Activated CD4-positive, alpha-beta T cell treated with anti-CD3 and anti-CD28 coated beads for 36 hours (primary cell): ENCODE data around the gene EME1. TPM values are rescaled to one million over a fixed set of nuclear protein-coding genes. Genes with fewer than 3 reads are reported as not detected.
"Not testable (repeated sequence)": the region's sequence is repeated elsewhere in the genome, so short reads cannot be mapped to it uniquely, and the experiment has no call there.

ENCODE experiments used
- ATAC-seq: fragments of 200-7000 bp; cut with Tn5 transposase; one replicate; pipeline ENCODE4 v1.10.0; 2021; ENCODE audit warnings: mild to moderate bottlenecking, moderate library complexity
- CTCF ChIA-PET: fragments of 350-600 bp; sonication (Branson Sonifier 250); formaldehyde crosslinking; loops from one replicate; lab custom pipeline; 2021; ENCODE audit warnings: antibody characterized with exemption; lab: Charles Lee
- POLR2A ChIA-PET: fragments of 350-600 bp; sonication (Branson Sonifier 250); formaldehyde crosslinking; loops from one replicate; lab custom pipeline; 2021; ENCODE audit warnings: antibody characterized with exemption, inconsistent platforms; lab: Charles Lee
- DNase-seq: peaks from one replicate; pipeline ENCODE4 v3.0.0-alpha.2; 2020
- H3K27ac Mint-ChIP-seq: one replicate; pipeline ENCODE4 v1.8.0; 2021; ENCODE audit warnings: mixed read lengths
- H3K27me3 Mint-ChIP-seq: one replicate; pipeline ENCODE4 v1.8.0; 2021; ENCODE audit warnings: mixed read lengths
- H3K36me3 Mint-ChIP-seq: one replicate; pipeline ENCODE4 v1.8.0; 2021; ENCODE audit warnings: low read depth, mixed read lengths
- H3K4me1 Mint-ChIP-seq: one replicate; pipeline ENCODE4 v1.8.0; 2021; ENCODE audit warnings: mixed read lengths
- H3K4me3 Mint-ChIP-seq: one replicate; pipeline ENCODE4 v1.8.0; 2021; ENCODE audit warnings: mild to moderate bottlenecking, moderate library complexity, mixed read lengths
- H3K9me3 Mint-ChIP-seq: one replicate; pipeline ENCODE4 v1.8.0; 2021; ENCODE audit warnings: low read depth, mixed read lengths
- intact Hi-C, 2 experiments: fragments of 100-400 bp; cut with DNase I in 1 of 2; cut with micrococcal nuclease in 1 of 2; formaldehyde crosslinking; loops; one replicate each; pipeline versions ENCODE4 v1.14.2 to v1.15.1; 2022 to 2024; cut with DNase I, micrococcal nuclease
- total RNA-seq, 2 experiments: library from RNA; stranded (reverse); gene quantifications; one replicate each; pipeline ENCODE4 v1.2.3, GENCODE V29; 2021

EME1 gene
- total RNA-seq, 2 experiments from 2014 or later, result 38.3 to 40.8 TPM

DNA sequence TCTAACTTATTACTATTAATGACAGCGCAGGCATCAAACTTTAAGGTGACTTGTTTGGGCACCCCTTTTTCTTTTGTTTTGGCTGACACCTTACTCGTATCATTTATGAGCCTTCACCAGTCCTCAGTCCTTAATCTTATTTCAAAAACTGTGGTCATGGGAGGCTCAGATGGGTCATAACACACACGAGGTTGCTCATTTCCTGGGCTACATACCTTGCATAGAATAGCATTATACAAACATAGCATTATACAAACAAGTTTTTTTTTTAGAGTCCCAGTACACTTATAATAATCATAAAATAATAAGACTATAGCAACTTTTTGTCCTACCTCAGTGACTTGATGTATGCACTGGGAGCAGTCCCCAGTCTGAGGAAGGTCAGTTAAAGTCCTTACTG lies 41.8 kb downstream of the EME1 start:
- CTCF ChIA-PET, result interaction anchor here (2.7 kb wide), 1 partner anchor 17 kb away, joined by 11 read pairs; the partner anchor contains the start of gene LRRC59
- H3K9me3 Mint-ChIP-seq, result peaks cover 2% of the 10 kb centered on the region
- intact Hi-C loops, result no loop called here
- H3K36me3 Mint-ChIP-seq, result no peaks in the 10 kb centered on the region
- no peak overlapping the region for H3K4me3 Mint-ChIP-seq
- DNase-seq (no peak), ATAC-seq (no peak)
- H3K4me1 Mint-ChIP-seq, result no peaks in the 10 kb centered on the region
- H3K27ac Mint-ChIP-seq, result no peak overlapping the region
- H3K27me3 Mint-ChIP-seq, result peaks cover 5% of the 10 kb centered on the region
- POLR2A ChIA-PET, result no interaction called here

DNA sequence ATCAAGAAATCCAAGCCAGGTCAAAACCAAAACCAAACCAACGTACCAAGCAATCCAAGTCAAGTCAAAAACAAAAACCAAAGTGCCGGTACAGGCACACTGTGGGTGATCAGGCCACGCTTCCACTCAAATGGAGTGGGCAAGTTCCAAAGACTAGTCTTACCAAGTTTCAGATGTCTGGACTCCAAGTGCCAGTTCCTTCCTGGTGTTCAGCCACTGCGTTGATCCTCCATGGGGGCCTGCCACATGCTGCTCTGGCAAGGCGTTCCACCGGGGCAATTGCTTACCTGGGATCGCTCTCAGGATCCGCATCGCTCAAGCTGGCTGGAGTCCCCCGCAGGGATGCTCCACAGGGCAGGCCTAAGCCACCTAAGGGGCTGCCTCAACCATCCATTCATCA lies 46.5 kb downstream of the EME1 start:
- H3K4me1 Mint-ChIP-seq, result peaks cover 15% of the 10 kb centered on the region
- intact Hi-C loops, H3K27ac Mint-ChIP-seq, ATAC-seq, POLR2A ChIA-PET, DNase-seq, H3K27me3 Mint-ChIP-seq, H3K9me3 Mint-ChIP-seq, H3K36me3 Mint-ChIP-seq, H3K4me3 Mint-ChIP-seq: not testable (repeated sequence)
- CTCF ChIA-PET, result interaction anchor here (0.9 kb wide), 1 partner anchor 22 kb away, joined by 3 read pairs; the partner anchor contains the start of gene LRRC59

DNA sequence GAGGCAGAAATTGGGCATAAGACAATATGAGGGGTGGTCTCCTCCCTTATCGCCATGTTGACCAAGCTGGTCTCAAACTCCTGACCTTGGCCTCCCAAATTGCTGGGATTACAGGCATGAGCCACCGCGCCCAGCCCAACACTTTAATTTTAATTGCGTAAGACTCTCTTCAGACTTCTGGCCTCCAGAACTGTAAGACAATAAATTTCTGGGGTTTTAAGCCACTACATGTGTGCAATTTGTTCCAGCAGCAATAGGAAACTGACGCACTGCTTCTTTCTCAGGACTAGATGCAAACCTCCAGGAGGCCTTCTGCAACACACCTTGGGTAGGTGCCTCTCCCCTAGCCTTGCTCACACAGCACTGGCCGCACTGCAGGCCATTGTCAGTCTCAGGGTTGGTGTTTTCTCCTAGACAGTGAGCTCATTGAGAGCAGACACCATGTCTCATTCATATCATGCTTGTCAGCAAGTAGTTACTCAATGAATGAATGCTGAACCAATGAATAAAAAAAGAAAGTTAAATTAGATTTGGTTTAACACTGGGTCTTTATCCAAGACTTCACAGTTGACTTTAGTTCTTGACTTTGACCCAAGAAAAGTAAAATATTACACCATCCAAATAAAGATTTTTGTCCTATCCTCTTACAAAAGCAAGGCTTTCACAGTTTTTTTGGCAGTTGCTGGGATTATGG lies 47.5 kb downstream of the EME1 start:
- no peak for DNase-seq

DNA sequence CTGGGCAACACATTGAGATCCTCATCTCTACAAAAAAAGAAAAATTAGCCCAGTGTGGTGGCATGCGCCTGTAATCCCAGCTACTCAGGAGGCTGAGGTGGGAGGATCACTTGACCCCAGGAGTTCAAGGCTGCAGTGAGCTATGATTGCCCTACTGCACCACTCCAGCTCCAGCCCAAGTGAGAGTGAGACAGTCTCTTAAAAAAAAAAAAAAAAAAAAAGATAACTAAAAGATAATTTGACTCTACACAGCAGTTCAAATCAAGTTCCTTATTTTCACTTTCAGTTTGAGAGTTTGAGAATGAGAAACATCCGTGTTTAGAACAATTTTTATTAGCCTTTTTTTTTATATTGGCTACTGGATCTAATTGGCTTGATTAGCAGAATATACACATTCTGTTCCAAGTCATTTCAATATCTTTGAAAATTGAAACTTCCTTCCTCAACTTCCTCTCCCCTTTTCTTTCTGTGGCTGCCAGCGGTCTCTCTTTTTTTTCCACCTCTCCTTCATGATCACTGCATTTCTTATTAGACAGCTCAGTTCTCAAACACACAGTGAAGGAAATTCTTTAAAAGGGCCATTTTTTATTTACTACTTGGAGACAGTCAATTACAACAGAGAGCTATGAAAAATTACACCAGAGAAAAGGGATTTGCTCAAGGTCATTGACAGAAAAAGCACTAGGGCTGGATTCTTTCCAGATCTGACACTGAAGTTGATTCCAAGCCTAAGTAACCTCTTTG lies 48.5 kb downstream of the EME1 start:
- POLR2A ChIA-PET, result interaction anchor here (0.6 to 1.0 kb wide), 5 partner anchors 24 to 633 kb away, joined by 3 to 4 read pairs (median 3); partner anchors contain the start of genes KAT7, LRRC59 and TOB1
- intact Hi-C loops, result loop anchor here in 1 of 2 experiments (1.0 kb wide), 1 partner anchor 24 kb away; the partner anchor contains the start of gene LRRC59

More for the DNA sequence above, 47.5 kb downstream of the EME1 start:
- ChIA-PET POLR2A (interaction anchor here (0.6 to 0.7 kb wide), 3 partner anchors 74 to 632 kb away, joined by 3 to 4 read pairs (median 3); partner anchors contain the start of gene KAT7), CTCF (interaction anchor here (0.6 to 2.3 kb wide), 4 partner anchors 23 to 270 kb away, joined by 3 to 16 read pairs (median 3); partner anchors contain the start of genes LRRC59 and PPP1R9B)
- H3K36me3 Mint-ChIP-seq, result no peaks in the 10 kb centered on the region
- H3K9me3 Mint-ChIP-seq, result peaks cover 2% of the 10 kb centered on the region
- H3K4me1 Mint-ChIP-seq, result peaks cover 19% of the 10 kb centered on the region
- ATAC-seq, result no peak
- intact Hi-C loops, result loop anchor here in 1 of 2 experiments (1.0 kb wide), 1 partner anchor 23 kb away; the partner anchor contains the start of gene LRRC59
- H3K4me3 Mint-ChIP-seq, result no peak overlapping the region
- no peaks in the 10 kb centered on the region for H3K27me3 Mint-ChIP-seq
- peak overlapping the region; percentile 88 for H3K27ac Mint-ChIP-seq

DNA sequence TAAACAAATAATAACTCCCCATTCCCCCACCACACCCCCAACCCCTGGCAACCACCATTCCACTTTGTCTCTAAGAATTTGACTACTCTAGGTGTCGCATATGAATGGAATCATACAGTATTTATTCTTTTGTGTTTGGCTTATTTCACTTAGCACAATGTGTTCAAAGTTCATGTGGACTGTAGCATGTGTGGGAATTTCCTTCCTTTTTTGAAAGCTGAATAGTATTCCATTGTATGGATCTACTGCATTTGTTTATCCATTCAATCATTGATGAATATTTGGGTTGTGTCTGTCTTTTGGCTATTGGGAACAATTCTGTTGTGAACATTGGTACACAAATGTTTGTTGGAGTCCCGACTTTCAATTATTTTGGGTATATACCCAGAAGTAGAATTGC lies 49.7 kb downstream of the EME1 start:
- DNase-seq, result no peak
- Mint-ChIP-seq H3K4me3 (no peak overlapping the region), H3K9me3 (peaks cover 2% of the 10 kb centered on the region), H3K36me3 (no peaks in the 10 kb centered on the region), H3K27ac (no peak overlapping the region), H3K4me1 (peaks cover 33% of the 10 kb centered on the region), H3K27me3 (no peaks in the 10 kb centered on the region)
- ATAC-seq, result no peak
- ChIA-PET POLR2A (no interaction called here), CTCF (interaction anchor here (0.6 to 2.3 kb wide), 2 partner anchors 25 to 56 kb away, joined by 3 to 16 read pairs; partner anchors contain the start of gene LRRC59)
- intact Hi-C loops, result no loop called here

More for the DNA sequence above, 48.5 kb downstream of the EME1 start:
- DNase-seq (peak; percentile 17), ATAC-seq (peak; percentile 63)
- peaks cover 22% of the 10 kb centered on the region for H3K4me1 Mint-ChIP-seq
- peak overlapping the region; percentile 61 for H3K4me3 Mint-ChIP-seq
- H3K27ac Mint-ChIP-seq, result peak overlapping the region; percentile 88
- H3K36me3 Mint-ChIP-seq, result no peaks in the 10 kb centered on the region
- CTCF ChIA-PET, result interaction anchor here (0.5 to 2.3 kb wide), 5 partner anchors 24 to 1983 kb away, joined by 3 to 16 read pairs (median 4); partner anchors contain the start of genes LRRC59 and PPP1R9B
- H3K27me3 Mint-ChIP-seq, result no peaks in the 10 kb centered on the region
- peaks cover 2% of the 10 kb centered on the region for H3K9me3 Mint-ChIP-seq

DNA sequence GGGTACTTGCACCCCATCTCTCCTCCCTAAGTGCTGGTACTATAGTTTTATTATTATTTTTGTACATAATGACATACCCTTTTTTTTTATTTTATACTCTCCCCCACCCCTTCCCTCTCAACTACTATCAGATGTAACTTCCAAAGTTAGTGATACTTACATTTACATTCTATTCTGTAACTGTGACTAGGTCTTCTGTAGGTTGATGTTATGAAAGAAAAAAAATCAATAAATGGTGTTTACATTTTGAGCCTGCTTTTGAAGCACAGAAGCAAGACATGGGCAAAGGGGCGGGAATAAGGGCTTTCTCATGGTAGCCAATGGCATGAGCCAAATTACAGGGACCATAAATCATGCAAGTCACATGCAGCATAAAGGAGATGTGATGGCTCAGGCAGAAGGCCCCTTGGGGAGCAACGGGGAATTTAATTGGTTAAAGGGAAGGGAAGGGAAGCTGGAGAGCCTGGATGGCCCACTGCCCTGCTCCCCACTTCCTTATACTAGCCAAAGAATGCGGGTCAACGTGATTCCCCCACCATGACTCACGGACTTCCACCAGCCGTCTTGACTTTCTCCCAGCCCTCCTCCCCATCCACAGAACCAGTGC lies 50.6 kb downstream of the EME1 start:
- H3K4me3 Mint-ChIP-seq, result no peak overlapping the region
- H3K36me3 Mint-ChIP-seq, result no peaks in the 10 kb centered on the region
- H3K4me1 Mint-ChIP-seq, result peaks cover 35% of the 10 kb centered on the region
- DNase-seq (no peak), ATAC-seq (no peak)
- intact Hi-C loops, result no loop called here
- CTCF ChIA-PET, result no interaction called here
- POLR2A ChIA-PET, result no interaction called here
- no peak overlapping the region for H3K27ac Mint-ChIP-seq
- peaks cover 2% of the 10 kb centered on the region for H3K9me3 Mint-ChIP-seq
- no peaks in the 10 kb centered on the region for H3K27me3 Mint-ChIP-seq

DNA sequence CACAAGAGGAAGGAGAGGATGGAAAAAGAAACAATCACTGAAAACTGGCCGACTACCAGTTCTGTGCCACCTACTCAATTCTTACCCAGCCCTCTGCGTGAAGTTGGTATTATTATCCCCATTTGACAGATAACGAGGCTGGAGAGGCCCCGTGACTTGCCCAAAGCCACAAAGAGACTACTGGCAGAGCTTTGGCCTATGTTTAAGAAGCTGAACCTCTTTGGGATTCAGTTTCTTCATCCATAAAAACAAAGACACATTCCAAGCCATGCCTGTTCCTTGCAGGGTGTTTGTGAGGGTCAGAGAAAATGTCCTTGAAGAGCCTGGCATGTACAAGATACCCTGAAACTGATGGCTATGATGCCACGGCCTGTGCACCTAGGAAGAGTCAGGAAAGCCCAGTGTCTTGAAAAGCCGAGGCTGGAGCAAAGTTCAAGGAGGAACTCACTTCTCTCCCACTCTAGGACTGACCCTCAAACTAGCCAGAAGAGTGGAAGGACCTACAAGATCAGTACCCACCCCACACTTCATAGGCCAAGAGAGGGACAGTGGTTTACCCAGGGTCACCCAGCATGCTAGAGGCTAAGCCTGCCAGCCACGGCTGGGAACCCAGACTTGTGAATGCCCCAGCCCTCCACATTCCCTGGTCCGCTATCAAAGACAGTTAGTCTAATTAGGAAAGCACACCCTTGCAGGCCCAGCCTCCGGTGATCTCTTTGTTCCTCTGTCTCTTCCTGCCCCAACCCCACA lies 51.4 kb downstream of the EME1 start:
- Mint-ChIP-seq H3K27me3 (no peaks in the 10 kb centered on the region), H3K4me1 (peaks cover 35% of the 10 kb centered on the region), H3K36me3 (no peaks in the 10 kb centered on the region), H3K27ac (no peak overlapping the region), H3K4me3 (no peak overlapping the region), H3K9me3 (no peaks in the 10 kb centered on the region)
- CTCF ChIA-PET, result no interaction called here
- intact Hi-C loops, result no loop called here
- POLR2A ChIA-PET, result interaction anchor here (0.6 kb wide), 1 partner anchor 27 kb away, joined by 4 read pairs; the partner anchor contains the start of gene LRRC59
- DNase-seq, result no peak
- no peak for ATAC-seq

DNA sequence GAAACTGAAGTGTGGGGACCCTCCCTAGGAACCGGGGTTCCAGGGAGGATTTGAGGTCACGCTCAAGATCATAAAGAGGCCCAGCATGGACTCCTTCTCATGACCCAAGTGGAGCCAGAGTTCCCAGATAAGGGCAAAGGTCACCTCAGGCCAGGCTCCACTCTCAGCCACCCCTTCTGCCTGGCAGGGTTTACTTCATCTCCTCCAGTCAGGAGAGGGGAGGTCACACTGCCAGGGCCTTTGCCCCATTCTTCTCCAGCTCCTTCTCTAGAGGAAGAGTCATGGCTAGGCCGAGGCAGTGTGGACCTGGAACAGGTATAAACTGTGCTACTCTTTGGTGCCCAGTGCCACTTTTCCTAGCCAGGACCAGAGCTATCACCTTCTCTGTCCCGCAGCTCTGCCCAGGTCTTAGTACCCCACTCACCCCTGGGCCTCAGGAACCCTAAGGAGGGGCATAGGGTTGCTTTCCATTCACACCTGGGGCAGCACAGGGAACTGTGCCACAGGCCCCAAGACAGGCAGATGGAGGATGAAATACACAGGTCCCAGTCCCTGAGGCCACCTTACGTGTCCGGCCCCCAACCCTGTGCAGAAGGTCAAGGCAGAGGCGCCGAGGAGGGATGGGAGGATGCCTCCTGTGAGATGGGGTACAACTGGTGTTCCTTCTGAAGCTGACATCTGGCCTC lies 52.1 kb downstream of the EME1 start:
- Mint-ChIP-seq H3K4me3 (peak overlapping the region; percentile 76), H3K9me3 (no peaks in the 10 kb centered on the region), H3K36me3 (no peaks in the 10 kb centered on the region), H3K4me1 (peaks cover 35% of the 10 kb centered on the region), H3K27ac (peak overlapping the region; percentile 18), H3K27me3 (no peaks in the 10 kb centered on the region)
- DNase-seq (no peak), ATAC-seq (no peak)
- intact Hi-C loops, result no loop called here
- ChIA-PET POLR2A (interaction anchor here (0.6 kb wide), 1 partner anchor 27 kb away, joined by 4 read pairs; the partner anchor contains the start of gene LRRC59), CTCF (interaction anchor here (0.6 to 4.1 kb wide), 3 partner anchors 10 to 28 kb away, joined by 3 to 22 read pairs (median 3); partner anchors contain the start of gene LRRC59)

DNA sequence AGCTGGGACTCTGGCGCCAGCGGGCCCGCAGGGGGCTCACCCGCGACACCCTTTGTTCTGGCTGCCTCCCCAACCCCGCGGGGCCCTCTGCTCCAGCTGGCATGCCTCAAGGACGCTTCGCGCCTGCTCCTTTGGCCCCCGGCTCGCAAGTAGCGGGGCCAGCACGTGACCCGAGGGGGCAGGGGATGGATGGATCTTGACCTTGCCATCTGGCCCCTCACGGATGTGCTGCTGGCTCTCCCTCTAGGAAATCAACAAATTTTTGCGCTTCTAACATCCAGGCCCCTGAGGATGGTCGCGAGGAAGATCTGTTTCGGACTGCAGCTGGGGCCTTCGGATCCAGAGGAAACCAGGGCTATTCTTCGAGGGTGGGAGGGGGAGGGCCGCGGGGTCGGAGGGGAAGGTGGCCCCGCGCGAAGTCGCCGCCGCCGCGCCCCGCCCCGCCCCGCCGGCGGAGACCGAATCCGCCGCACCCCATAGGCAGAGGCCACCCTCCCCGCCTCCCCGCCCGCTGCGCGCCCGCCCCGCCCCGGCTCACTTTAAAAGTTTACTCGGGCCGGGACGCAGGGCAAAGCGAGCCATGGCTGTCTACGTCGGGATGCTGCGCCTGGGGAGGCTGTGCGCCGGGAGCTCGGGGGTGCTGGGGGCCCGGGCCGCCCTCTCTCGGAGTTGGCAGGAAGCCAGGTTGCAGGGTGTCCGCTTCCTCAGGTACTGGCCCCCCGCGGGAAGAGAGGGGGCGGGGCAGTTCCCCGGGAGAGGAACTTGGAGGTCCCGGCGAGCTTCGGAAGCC lies 52.8 kb downstream of the EME1 start, which contains the start of gene ACSF2:
TSS of gene ACSF2 (plus strand) at position 537 of the 790 bp plus-strand sequence. CDS start at position 581, 44 bp downstream.
- peak within 1 kb of the TSS; percentile 70 for H3K27ac Mint-ChIP-seq
- H3K27me3 Mint-ChIP-seq, result no peaks in the 10 kb centered on the region
- peak; percentile 86 for DNase-seq
- H3K4me1 Mint-ChIP-seq, result peaks cover 32% of the 10 kb centered on the region
- ChIA-PET POLR2A (no interaction called here), CTCF (interaction anchor here (0.6 to 4.1 kb wide), 6 partner anchors 9 to 519 kb away, joined by 3 to 22 read pairs (median 3); partner anchors contain the start of genes COL1A1 and LRRC59)
- ATAC-seq, result peak; percentile 84
- H3K9me3 Mint-ChIP-seq, result no peaks in the 10 kb centered on the region
- peak within 1 kb of the TSS; percentile 76 for H3K4me3 Mint-ChIP-seq
- intact Hi-C loops, result loop anchor here in 1 of 2 experiments (1.0 to 2.0 kb wide), 4 partner anchors 29 to 281 kb away; partner anchors contain the start of genes ANKRD40, EME1, LRRC59 and MRPL27
- H3K36me3 Mint-ChIP-seq, result no peaks in the 10 kb centered on the region
